Measurements from ENCODE around the gene C5. TPM values are rescaled to one million over a fixed set of nuclear protein-coding genes. Genes with fewer than 3 reads are reported as not detected.

Gene C5
- total and polyA plus RNA-seq, 9 of the 15 experiments (the other 6 are each of a cell fraction or from before 2014, with no cell fraction given): 0.08 to 0.91 (median 0.42) TPM

DNA sequence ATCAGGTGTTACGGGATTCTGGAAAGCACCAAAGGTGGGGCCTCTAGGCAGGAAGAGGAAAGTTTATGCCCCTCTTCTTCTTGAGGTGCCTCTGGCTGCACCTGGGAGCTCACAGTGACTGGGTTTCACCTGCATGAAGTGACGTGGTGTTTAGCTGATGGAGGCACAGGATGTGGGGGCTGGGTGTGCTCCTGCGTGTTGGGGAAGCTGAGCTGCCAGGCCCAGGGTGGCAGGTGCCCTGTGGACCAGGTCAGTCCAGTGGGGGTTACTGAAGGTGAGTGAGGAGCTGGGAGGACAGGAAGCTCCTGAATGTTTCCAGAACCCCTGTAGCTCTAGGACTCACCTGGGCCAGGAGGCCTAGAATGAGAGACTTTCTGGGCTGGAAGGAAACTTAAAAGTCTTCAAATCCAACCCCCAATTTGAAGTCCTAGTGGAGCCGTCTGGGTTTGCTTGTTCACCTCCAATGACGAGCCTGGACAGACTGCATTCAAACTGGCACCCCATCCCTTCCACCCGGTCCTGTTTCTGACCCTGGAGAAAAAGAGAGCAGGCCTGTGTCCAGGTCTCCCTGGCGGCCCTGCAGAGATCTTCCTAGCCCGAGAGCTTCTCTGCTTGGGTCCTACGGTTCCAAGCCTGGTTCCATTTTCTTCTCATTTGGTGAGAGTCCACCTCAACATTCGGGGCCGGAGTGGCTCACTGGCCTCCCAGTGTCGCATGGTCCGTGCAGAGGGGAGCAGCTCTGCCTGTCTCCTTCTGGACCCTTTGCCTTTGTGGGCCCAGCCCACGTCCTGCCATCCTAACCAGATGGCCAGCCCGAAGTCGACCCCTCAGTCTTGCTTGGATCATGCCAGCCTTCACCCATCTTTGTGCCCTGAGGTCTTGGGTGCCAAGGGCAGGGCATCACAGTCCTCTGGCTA is 145.8 kb downstream of the C5 start:
- H3K4me3 ChIP-seq: no peak overlapping the region
- H3K9ac ChIP-seq (ENCODE audit: insufficient read depth in 1 of 2, low read depth in 2 of 2, low read length in 2 of 2): peak overlapping the region in 1 of 2 experiments; percentile 69; a peak in 2 of 4 replicates
- H3K27ac ChIP-seq (ENCODE audit: extremely low read depth, low read depth, low read length): no peak overlapping the region
- H3K9me3 ChIP-seq (replicated peaks; ENCODE audit: control insufficient read depth, insufficient read depth, low read depth, low read length): no peaks in the 10 kb centered on the region
- H3K4me1 ChIP-seq (replicated peaks in 1 of 2; ENCODE audit: control insufficient read depth in 2 of 2, insufficient read depth in 2 of 2, low read length in 2 of 2): peaks cover 23 to 27% of the 10 kb centered on the region in 2 experiments; a peak in 4 of 5 replicates
- intact Hi-C loops (cut with micrococcal nuclease) (no loop called here), in situ Hi-C loops (cut with MboI) (no loop called here)
- WGBS (ENCODE audit: insufficient coverage, low coverage, missing lambda C conversion rate): 50% methylated on average over 16 of the region's 16 CpGs
- ChIA-PET POLR2A (interaction anchor here (0.7 to 22.9 kb wide), 6 partner anchors 11 to 60 kb away, joined by 3 to 464 read pairs (median 8); partner anchors contain the start of gene PHF19), CTCF (ENCODE audit: low intra/inter-chr PET ratio) (no interaction called here)
- DNase-seq (ENCODE audit: extremely low read depth in 1 of 4, low spot score in 3 of 4) (no peak), FAIRE-seq (no peak), ATAC-seq (no peak; the same call in 1 of the 3 replicates)
- TF ChIP-seq, protein P1, sequence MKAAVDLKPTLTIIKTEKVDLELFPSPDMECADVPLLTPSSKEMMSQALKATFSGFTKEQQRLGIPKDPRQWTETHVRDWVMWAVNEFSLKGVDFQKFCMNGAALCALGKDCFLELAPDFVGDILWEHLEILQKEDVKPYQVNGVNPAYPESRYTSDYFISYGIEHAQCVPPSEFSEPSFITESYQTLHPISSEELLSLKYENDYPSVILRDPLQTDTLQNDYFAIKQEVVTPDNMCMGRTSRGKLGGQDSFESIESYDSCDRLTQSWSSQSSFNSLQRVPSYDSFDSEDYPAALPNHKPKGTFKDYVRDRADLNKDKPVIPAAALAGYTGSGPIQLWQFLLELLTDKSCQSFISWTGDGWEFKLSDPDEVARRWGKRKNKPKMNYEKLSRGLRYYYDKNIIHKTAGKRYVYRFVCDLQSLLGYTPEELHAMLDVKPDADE (conservative IDR thresholded peaks at IDR 0.05; ENCODE audit: control insufficient read depth, low read depth, low read length): no peak
- TF ChIP-seq SMAD3 (CRISPR knock-in tag; conservative IDR thresholded peaks at IDR 0.05) (no peak), SMARCA5 (IDR thresholded peaks at IDR 0.05) (no peak)
- H2AFZ ChIP-seq (ENCODE audit: low read depth, low read length): peak overlapping the region; percentile 20; the same call in 1 of the 2 replicates
- H3K36me3 ChIP-seq (ENCODE audit: control insufficient read depth, insufficient read depth, low read length): no peaks in the 10 kb centered on the region
- H3K9me1 ChIP-seq (ENCODE audit: control insufficient read depth, insufficient read depth, low read length): no peaks in the 10 kb centered on the region
- no TSS peak for BruUV-seq (replicated peaks)
- no peaks in the 10 kb centered on the region for H3K27me3 ChIP-seq (ENCODE audit: control insufficient read depth in 2 of 2, insufficient read depth in 2 of 2, low read length in 2 of 2)
- H3K79me2 ChIP-seq (ENCODE audit: control insufficient read depth, insufficient read depth, low read length): no peaks in the 10 kb centered on the region
- no peaks in the 10 kb centered on the region for H4K20me1 ChIP-seq (replicated peaks; ENCODE audit: control insufficient read depth, insufficient read depth, low read length)
- no peak overlapping the region for H3K4me2 ChIP-seq (ENCODE audit: insufficient read depth, low read length)
